HG03432 (cell line): ENCODE measurements around the gene ZDHHC5.
"Not testable (repeated sequence)": the region's sequence is repeated elsewhere in the genome, so short reads cannot be mapped to it uniquely, and the experiment has no call there.

Source experiments
- ATAC-seq: cut with Tn5 transposase; IDR thresholded peaks from one replicate; pipeline ENCODE4 v1.9.1; 2021; ENCODE audit warnings: mild to moderate bottlenecking, moderate library complexity; ENCODE audit not compliant: unreplicated experiment

Gene ZDHHC5

GRCh38 chr11:57663975-57664374 lies 3.9 kb upstream of the ZDHHC5 start:
- no peak for ATAC-seq

GRCh38 chr11:57667117-57667735 lies 688 bp upstream of the ZDHHC5 start:
- peak; percentile 70 for ATAC-seq

- peak; percentile 10 for ATAC-seq
These were observed 494 bp downstream of the ZDHHC5 start for GRCh38 chr11:57668434-57668782.

GRCh38 chr11:57674251-57674650 lies 6.3 kb downstream of the ZDHHC5 start:
- ATAC-seq = no peak

GRCh38 chr11:57675176-57675941 lies 7.4 kb downstream of the ZDHHC5 start:
- ATAC-seq = no peak

GRCh38 chr11:57679396-57679795 lies 11.5 kb downstream of the ZDHHC5 start:
- ATAC-seq = no peak

- ATAC-seq = no peak
These were observed 12.6 kb downstream of the ZDHHC5 start for GRCh38 chr11:57680552-57680874.

GRCh38 chr11:57681168-57681567 lies 13.3 kb downstream of the ZDHHC5 start:
- ATAC-seq = no peak

- ATAC-seq = not testable (repeated sequence)
These were observed 22.6 kb downstream of the ZDHHC5 start for GRCh38 chr11:57690474-57690873.

- ATAC-seq = no peak
These were observed 31.0 kb downstream of the ZDHHC5 start for GRCh38 chr11:57698843-57699365.

GRCh38 chr11:57699813-57700212 lies 31.9 kb downstream of the ZDHHC5 start:
- no peak for ATAC-seq

GRCh38 chr11:57700425-57700824 lies 32.5 kb downstream of the ZDHHC5 start:
- no peak for ATAC-seq

GRCh38 chr11:57703341-57703740 lies 35.4 kb downstream of the ZDHHC5 start:
- no peak for ATAC-seq

- no peak for ATAC-seq
These were observed 37.0 kb downstream of the ZDHHC5 start for GRCh38 chr11:57704932-57705331.

- ATAC-seq = not testable (repeated sequence)
These were observed 37.5 kb downstream of the ZDHHC5 start for GRCh38 chr11:57705432-57705831.

- ATAC-seq = no peak
These were observed 42.0 kb downstream of the ZDHHC5 start for GRCh38 chr11:57709802-57710367.

GRCh38 chr11:57711414-57712255 lies 43.7 kb downstream of the ZDHHC5 start, which contains the start of gene MED19:
MED19 (minus strand) TSS chr11:57712215; CDS start chr11:57712179, 36 bp downstream.
- ATAC-seq = peak; percentile 49

- ATAC-seq = peak; percentile 92
These were observed 44.6 kb downstream of the ZDHHC5 start, which contains the start of gene TMX2 for GRCh38 chr11:57712256-57713150. TMX2 (plus strand) TSS chr11:57712593; CDS start chr11:57712619, 26 bp downstream.

GRCh38 chr11:57713835-57714234 lies 45.9 kb downstream of the ZDHHC5 start:
- no peak for ATAC-seq

GRCh38 chr11:57716726-57717125 lies 48.8 kb downstream of the ZDHHC5 start:
- not testable (repeated sequence) for ATAC-seq
